ENCODE measurements around the gene ATIC. TPM values are rescaled to one million over a fixed set of nuclear protein-coding genes. Genes with fewer than 3 reads are reported as not detected.
"Not testable (repeated sequence)": the region's sequence is repeated elsewhere in the genome, so short reads cannot be mapped to it uniquely, and the experiment has no call there.

Gene ATIC
- 100 to 1,000 TPM; 152 to 160 (median 158) TPM for polyA plus RNA-seq (ENCODE audit: insufficient read length in 3 of 3)

DNA sequence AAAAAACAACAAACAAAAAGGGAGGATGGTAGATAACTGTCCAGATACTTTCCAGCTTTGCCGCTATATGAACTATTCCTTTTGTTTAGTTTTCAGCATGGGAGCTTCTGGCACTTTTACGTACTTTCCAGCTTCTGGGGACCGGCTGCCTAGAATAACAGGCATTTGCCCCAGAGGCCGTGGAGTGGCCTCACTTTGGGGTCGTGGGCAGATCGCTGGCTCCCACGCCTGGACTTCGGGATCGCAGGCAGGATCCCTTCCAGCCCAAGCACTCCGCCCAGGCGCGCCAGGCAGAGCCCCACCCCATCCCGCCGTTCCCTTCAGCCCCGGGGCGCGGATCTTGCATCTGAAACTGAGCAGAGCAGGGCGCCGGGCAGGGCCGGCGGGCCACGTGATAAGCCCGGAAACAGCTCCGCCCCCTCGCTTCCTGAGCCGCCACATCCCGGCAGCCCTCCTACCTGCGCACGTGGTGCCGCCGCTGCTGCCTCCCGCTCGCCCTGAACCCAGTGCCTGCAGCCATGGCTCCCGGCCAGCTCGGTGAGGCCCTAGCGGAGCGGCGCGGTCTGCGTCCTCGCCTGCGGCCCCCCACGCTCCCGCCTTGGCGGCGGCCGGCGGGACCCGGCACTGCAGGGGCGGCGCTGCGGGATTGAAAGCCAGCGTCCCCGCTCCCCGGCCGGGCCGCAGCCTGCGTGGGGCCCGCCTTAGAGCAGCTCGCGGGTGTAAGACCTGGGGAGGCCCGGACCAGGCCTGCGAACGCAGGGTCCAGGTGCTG, at the start of gene ATIC:
Gene ATIC, plus strand, starts transcription at position 435 of the 772 bp plus-strand sequence. Its CDS starts 84 bp downstream, at position 519.
- DNase-seq (ENCODE audit: low read depth in 3 of 3, low spot score in 2 of 3), result peak; percentile 63 to 78 (median 78)

DNA sequence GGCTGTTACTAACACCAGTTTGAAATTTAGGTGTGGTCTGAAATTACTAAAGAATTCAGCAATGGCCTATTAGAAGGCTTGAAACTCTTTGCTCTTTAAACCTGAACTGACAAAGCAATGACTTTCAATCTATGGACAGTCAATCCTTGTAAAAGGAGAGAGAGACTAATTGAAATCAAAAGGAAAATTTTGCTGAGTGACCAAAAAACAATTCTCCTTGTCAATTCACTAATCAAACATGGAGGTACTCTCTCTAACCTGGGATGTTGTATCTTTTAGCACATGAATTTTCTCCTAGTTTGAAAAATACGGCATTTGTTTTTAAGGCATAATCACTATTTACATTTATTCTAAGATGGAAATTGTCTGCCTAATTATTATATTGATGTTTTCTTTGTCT, 49.6 kb upstream of the ATIC start:
- DNase-seq (ENCODE audit: low read depth in 3 of 3, low spot score in 2 of 3), result no peak

DNA sequence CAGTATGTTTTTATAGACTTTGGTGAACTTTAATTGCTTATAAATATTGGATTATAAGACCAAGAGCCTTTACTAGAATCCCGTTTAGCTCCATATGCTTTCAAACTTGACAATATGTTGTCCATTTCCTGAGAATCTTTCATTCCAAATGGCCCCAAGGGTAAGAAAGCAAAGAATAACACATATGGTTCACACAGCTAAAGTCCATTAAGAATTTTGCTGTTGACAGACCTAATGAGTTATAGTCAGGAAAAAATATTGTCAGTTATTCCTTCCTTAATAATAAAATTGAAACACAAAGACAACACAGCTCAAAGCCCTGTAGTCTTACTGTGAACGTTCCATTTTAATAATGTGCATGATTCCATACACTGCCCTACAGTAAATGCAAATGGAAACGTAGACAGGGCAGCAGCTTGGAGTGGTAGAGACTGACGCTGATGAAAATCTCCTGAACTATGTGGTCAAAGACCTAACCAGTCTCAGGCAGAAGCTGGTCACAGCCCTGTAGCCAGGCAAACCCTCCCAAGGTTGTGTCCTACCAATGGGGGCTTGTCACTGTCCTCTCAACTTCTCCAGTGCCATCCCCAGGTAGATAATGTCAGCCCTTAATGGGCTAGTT, 49.0 kb upstream of the ATIC start:
- no peak for DNase-seq (ENCODE audit: low read depth in 3 of 3, low spot score in 2 of 3)

DNA sequence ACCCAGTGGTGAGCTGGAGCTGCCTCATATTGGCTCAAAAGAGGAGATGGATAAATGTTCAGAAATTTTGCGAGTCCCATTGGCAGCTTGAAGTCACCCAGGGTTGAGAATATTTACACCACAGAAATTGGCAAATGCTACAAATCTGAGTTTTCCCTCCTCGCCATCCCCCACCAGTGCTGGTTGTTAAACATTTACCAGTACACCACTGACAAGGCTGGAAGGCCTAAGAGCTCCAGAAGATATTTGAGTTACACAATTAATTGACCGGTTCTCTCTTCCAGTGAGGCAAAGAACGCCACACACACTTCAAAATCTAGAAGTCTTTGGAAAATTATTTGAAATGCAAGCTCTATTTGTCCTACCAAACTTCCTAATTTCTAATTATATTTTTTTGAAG, 47.5 kb upstream of the ATIC start:
- DNase-seq (ENCODE audit: low read depth in 3 of 3, low spot score in 2 of 3), result no peak

DNA sequence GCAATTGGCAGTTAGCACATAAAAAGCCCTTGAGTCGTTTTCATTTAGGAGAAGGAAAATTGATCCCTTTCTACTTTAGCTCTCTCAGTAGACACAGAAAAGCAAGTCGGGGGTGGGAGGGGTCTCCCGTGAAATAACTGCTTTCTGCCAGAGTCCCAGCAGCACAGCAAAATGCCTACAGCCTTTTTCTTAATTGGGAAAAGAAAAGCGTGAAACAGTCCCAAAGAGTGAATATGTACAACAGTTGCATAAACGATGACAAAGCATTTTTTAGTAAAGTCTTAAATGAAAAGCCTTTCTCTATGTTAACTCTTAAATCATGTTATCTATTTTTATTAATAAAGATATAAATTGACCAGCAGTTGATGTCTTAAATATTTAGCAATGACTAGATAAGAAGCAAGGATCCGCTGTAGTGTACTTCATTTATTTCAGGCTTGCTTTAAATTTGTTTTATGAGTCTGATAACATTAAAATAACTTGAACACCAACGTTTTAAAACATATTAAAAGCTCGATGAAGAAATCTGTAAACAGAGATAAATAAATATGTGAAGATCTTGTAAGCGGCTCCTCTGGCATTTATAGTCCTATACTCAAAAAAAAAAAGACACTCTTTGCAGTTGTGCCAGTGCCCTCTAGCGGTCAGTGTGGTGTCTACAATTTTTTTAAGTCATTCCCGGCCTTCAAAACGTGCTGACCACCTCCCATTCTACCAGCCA, 42.3 kb upstream of the ATIC start:
- peak; percentile 65 to 72 (median 68) for DNase-seq (ENCODE audit: low read depth in 3 of 3, low spot score in 2 of 3)

DNA sequence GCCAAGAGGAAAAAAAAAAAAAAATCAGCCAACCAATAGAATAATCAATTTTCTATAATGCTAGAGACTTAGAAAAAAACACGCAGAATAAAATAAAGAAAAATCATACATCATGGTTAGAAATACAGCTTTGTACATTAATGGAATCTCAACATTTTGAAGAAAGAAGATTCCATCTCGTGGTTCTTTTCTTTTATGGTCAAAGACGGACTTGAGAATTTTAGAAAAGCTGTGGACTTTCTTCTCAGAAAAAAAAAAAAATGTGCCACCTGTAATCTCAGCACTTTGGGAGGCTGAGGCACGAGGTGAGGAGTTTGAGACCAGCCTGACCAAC, 41.8 kb upstream of the ATIC start:
- DNase-seq (ENCODE audit: low read depth in 3 of 3, low spot score in 2 of 3), result no peak

DNA sequence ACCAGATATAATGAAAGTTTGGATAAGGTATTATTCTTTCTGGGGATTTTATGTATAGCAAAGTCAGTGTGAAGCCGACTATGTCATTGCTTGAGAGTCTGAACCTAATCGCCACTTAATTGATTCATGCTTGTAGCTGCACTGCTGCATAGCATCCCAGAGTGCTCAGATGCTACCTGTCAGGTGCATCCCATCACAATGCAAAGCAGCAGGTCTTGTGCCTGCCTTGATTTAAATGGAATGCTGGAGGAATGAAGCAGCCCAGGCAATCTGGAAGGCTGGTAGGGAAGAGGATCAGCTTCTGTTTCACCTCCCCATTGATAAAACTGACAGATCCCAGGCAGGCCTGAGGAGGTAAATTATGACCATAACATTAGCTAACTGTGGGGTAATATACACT, 40.4 kb upstream of the ATIC start:
- DNase-seq (ENCODE audit: low read depth in 3 of 3, low spot score in 2 of 3), result no peak

DNA sequence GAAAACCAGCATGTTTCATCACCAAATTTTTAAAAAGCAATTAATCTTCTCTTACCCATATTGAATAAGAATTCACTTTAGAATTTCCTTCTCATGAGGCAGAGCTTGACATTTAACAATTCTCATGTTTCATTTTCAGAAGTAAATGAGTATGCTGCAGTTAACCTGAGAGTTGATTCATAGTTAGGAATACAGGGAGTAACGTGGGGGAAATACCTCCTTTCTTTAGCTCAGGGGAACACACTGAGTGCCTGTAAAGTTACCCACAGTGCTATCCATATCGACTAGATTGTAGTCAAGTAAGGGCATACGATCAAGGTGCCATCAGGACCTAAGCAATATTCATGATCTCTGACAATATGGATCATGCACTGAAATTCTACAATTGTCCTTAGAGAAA, 38.9 kb upstream of the ATIC start:
- DNase-seq (ENCODE audit: low read depth in 3 of 3, low spot score in 2 of 3), result no peak

DNA sequence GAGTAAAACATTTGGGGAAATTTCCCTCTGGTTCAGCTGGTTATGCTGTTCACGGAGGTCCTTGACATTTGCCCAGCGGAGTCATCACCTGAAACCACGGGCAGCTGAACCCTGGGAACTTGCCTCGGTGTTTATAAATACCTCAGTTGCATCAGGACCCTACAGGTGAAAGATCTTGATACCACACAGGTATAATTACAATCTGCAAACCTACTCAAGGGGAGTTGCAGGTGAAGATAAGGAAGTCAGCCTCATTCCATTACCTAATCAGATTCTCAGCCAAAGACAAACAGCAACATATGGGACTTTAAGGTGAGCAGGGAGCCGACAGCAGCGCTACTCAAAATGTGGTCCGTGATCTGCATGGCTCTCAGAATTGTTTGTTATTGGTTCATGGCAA, 37.0 kb upstream of the ATIC start:
- no peak for DNase-seq (ENCODE audit: low read depth in 3 of 3, low spot score in 2 of 3)

DNA sequence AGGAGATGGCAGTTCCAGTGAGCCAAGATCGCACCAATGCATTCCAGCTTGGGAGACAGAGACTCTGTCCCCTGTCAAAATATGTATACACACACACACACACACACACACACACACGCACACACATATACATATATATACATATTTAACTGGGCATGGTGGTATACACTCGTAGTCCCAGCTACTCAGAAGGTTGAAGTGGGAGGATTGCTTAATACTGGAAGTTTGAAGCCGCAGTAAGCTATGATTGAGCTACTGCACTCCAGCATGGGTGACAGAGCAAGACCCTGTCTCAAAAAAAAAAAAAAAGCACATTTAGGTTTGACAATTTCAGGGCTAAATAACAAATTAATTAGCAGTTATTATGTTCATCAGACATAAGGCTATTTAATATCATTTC, 36.0 kb upstream of the ATIC start:
- DNase-seq (ENCODE audit: low read depth in 3 of 3, low spot score in 2 of 3), result no peak

DNA sequence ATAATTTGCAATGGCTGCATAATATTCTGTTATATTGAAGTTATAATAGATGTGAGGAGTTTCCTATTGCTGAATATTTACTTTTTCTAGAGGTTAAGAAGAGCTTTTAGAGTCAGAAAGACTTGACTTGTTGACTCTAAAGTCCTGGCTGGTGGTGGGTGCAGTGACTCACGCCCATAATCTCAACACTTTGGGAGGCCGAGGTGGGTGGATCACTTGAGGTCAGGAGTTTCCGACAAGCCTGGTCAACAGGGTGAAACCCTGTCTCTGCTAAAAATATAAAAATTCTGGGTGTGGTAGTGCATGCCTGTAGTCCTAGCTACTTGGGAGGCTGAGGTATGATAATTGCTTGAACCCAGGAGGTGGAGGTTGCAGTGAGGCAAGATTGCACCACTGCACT, 33.9 kb upstream of the ATIC start:
- no peak for DNase-seq (ENCODE audit: low read depth in 3 of 3, low spot score in 2 of 3)

DNA sequence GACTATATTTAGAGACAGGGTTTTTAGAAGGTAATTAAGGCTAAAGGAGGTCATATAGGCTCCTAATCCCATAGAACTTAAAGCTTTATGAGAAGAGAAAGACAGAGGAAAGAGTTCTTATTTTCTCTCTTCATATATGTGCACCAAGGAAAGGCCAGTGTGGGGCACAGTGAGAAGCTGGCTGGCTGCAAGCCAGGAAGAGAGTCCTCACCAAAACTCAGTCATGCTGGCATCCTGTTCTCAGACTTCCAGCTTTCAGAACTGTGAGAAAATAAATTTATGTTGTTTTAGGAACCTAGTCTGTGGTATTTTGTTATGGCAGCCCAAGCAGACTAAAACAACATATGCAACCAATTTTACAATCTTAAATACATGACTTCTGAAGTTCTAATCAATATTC, 31.5 kb upstream of the ATIC start:
- DNase-seq (ENCODE audit: low read depth in 3 of 3, low spot score in 2 of 3), result no peak

DNA sequence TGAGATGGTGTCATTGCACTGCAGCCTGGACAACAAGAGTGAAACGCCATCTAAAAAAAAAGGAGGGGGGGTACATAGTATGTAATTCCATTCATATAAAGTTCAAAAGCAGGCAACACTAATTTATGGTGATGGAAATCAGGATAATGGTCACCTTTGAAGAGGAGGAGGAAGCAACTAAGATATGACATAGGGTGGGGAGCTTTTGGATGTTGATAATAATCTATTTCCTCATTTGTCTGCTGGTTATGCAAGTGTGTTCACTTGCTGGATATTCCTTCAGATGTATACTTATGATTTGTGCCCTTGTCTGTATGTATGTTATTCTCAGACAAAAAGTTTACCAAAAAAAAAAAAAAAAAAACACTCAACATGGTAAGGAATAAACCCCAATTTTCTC, 28.6 kb upstream of the ATIC start:
- no peak for DNase-seq (ENCODE audit: low read depth in 3 of 3, low spot score in 2 of 3)

DNA sequence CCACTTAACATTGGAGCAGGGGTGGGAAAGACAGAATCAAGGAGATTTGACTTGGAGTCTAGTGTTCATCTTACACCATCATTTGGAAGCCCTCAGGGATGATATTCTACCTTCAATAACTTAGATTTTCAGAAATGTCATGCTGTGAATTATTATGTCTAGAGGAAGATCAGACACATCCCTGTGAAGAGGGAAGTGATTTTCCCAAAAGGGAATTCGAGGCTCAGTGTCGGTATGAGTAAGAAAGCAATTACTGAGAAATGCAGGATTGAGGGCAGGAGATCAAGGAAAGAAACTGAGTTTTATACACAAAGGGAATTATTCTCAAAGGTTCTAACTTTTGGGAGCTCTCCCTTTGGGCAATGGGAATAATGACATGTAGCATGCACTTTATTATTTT, 25.6 kb upstream of the ATIC start:
- DNase-seq (ENCODE audit: low read depth in 3 of 3, low spot score in 2 of 3), result no peak

DNA sequence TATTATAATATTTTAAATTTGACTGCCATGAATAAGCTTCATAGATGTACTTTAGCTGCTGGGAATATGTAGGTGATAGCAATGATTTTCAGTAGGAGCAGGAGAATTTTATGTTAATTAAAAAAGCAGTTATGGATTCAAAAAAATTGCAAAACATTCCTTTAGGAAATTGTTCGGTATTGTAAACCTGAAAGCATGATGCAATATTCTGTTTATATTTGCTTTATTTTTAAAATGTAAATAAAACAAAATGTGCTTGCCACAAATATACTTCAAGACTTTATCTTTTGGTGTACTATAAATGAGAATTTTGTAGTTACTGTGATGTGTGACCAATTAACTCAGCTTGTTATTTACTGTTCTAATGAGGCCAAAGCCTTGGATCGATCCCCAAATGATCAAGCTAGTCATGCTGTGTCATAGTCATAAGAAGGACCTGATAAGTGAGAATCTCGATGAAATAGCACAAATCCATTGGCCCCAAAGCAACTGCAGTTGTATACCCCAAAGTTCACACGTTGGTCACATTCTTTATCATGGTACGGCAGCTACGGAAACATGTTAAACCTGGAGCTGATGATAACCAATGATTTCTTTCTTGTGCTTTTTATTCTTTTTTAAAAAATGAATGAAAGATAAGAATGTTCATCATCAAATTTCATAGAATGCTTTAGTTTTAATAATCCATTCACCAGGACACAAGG, 23.6 kb upstream of the ATIC start:
- no peak for DNase-seq (ENCODE audit: low read depth in 3 of 3, low spot score in 2 of 3)

DNA sequence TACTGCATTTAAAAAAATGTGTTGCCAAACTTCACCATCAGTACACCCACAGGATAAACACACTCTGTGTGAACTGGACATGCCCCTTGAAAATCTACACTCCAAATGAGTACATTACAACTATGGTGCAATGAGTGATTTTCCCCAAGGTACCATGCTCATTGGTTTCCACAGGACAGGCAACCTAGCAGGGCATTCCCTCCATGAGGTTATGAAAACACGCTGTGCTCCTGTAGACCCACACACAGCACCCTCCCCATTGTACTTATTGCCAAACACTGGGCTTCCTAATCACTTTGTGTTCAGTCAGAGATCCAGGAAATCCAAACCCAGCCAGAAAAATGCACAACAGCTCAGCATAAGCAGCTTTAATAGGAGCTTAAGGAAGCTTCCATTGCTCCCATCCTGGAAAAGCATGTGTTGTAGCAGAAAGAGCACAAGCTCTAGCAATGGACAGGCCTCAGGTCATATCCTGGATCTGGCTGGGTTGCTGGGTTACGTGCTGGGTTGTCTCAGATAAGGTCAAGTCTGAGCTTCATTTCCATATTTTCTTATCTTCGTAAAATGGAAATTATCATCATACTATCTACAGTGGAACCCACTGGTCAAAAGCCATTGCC, 20.8 kb upstream of the ATIC start:
- no peak for DNase-seq (ENCODE audit: low read depth in 3 of 3, low spot score in 2 of 3)

DNA sequence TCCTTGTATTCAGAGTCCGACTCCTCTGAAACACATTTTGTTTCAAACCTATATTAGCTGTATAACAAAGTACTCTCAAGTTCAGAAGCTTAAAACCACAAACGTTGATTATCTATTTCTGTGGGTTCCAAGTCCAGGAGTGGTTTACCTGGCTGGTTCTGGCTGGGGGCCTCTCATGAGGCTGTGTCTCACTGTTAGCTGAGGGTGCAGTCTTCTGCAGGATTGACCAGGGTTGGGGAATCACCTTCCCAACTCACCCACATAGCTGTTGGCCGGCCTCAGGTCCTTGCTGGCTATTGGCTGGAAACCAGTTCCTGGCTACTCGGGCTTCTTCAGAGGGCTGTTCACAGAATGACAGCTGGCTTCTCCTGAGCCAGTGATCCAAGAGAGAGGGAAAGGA, 18.0 kb upstream of the ATIC start:
- DNase-seq (ENCODE audit: low read depth in 3 of 3, low spot score in 2 of 3), result no peak

DNA sequence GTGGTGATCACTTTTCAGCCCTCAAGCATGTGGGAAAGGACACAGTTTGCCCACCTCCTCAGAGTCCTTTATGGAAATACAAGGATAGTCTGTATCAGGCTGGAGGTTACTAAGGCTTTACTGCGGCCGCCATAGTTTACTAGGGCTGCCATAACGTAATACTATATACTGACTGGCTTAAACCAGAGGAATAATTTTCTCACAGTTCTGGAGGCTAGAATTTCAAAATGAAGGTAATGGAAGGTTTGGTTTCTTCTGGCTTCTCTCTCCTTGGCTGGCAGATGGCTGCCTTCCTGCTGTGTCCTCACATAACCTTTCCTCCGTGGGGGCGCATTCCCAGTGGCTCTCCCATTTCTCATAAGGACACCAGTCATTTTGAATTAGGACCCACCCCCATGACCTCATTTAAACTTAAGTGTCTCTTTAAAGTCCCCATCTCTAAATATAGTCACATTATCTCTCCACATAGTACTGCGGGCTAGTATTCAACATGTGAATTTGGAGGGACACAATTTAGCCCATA, 12.5 kb upstream of the ATIC start:
- no peak for DNase-seq (ENCODE audit: low read depth in 3 of 3, low spot score in 2 of 3)

DNA sequence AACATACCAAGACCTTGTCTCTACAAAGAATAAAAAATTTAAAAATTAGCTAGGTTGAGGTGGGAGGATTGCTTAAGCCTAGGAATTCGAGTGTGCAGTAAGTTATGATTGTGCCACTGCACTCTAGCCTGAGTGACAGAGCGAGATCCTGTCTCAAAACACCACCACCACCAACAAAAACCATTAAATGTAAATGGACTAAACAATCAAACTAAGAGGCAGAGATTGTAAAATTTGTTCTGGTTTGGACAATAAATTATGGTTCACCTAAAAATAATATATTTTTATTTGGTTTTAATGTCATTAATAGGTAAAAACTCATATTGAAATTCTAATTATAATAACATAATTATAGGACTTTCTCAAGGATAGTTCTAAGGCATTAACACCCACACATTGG, 9.9 kb upstream of the ATIC start:
- no peak for DNase-seq (ENCODE audit: low read depth in 3 of 3, low spot score in 2 of 3)

DNA sequence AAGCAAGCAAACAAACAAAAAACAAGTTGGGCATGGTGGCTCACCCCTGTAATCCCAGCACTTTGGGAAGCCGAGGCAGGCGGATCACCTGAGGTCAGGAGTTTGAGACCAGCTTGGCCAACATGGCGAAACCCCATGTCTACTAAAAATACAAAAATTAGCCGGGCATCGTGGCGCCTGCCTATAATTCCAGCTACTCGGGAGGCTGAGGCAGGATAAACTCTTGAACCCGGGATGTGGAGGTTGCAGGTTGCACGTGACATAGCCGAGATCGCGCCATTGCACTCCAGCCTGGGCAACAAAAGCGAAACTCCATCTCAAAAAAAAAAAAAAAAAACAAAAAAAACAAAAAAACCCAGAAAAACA, 617 bp upstream of the ATIC start:
- not testable (repeated sequence) for DNase-seq (ENCODE audit: low read depth in 3 of 3, low spot score in 2 of 3)

DNA sequence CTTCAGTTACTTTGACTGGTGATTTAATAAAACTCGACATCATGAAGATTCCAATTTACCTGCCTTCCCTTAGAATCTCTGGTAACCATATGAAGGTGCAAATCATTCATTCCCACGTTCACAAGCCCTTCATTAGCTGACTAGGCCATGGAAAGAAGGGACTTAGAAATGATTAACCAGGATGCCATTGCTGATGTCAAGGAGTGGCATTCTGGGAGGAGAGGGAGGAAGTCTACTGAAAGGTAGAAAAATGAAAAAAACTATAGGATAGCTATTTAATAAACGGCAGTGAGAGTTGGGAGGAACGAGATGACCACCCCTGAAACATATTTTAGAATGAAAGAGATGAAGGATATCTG, 1.4 kb downstream of the ATIC start:
- no peak for DNase-seq (ENCODE audit: low read depth in 3 of 3, low spot score in 2 of 3)

All from right renal cortex interstitium (tissue), 3 donors.